HFFc6 (cell line): ENCODE results near the gene TULP4. TPM values are rescaled to one million over a fixed set of nuclear protein-coding genes. Genes with fewer than 3 reads are reported as not detected.
"Not testable (repeated sequence)": the region's sequence is repeated elsewhere in the genome, so short reads cannot be mapped to it uniquely, and the experiment has no call there.

ENCODE experiments used
- DNase-seq: peaks from one replicate; pipeline ENCODE4 v3.0.0-alpha.2; 2018
- H3K27ac Mint-ChIP-seq: 2 replicates; pipeline ENCODE4 v1.8.0; 2020; ENCODE audit warnings: mild to moderate bottlenecking, mixed read lengths
- H3K27me3 Mint-ChIP-seq: 2 replicates; pipeline ENCODE4 v1.8.0; 2021; ENCODE audit warnings: mild to moderate bottlenecking, moderate library complexity, mixed read lengths; ENCODE audit not compliant: insufficient read depth
- H3K36me3 Mint-ChIP-seq: 2 replicates; pipeline ENCODE4 v1.8.0; 2021; ENCODE audit warnings: low read depth, mixed read lengths
- H3K4me1 Mint-ChIP-seq: 2 replicates; pipeline ENCODE4 v1.8.0; 2020; ENCODE audit warnings: low read depth, mixed read lengths
- H3K4me3 Mint-ChIP-seq: 2 replicates; pipeline ENCODE4 v1.8.0; 2020; ENCODE audit warnings: mild to moderate bottlenecking, moderate library complexity, mixed read lengths
- H3K9me3 Mint-ChIP-seq: 2 replicates; pipeline ENCODE4 v1.8.0; 2020; ENCODE audit warnings: mild to moderate bottlenecking, mixed read lengths
- CTCF ChIP-seq: fragments of 200-600 bp; sonication (generic); IDR thresholded peaks from 2 replicates; pipeline ENCODE4 v1.5.0; 2021; ENCODE audit warnings: antibody characterized with exemption, mild to moderate bottlenecking
- total RNA-seq, 6 experiments: library from RNA; stranded (reverse); fragmentation: NEBNext Ultra II Directional; extraction: Animal tissue kit (Norgen Biotek cat#: 25700); gene quantifications; 2 replicates in 1 of 6; 3 replicates in 5 of 6; pipeline ENCODE4 v1.2.3, GENCODE V29; 2021

Gene TULP4
- total RNA-seq, 6 experiments from 2014 or later: 48.4 to 55.2 (median 51.8) TPM

- no peak for DNase-seq
- Mint-ChIP-seq H3K27me3 (peaks cover 2% of the 10 kb centered on the region), H3K27ac (no peak overlapping the region), H3K4me3 (no peak overlapping the region), H3K9me3 (peaks cover 10% of the 10 kb centered on the region; the same call in 1 of the 2 replicates), H3K36me3 (peaks cover 14% of the 10 kb centered on the region), H3K4me1 (peaks cover 8% of the 10 kb centered on the region)
- TF ChIP-seq CTCF: no peak
Observed at GRCh38 chr6:158398252-158399024, 86.2 kb downstream of the TULP4 start.

- no peak for TF ChIP-seq CTCF
- H3K9me3 Mint-ChIP-seq: peaks cover 3% of the 10 kb centered on the region; the same call in 1 of the 2 replicates
- H3K27ac Mint-ChIP-seq: no peak overlapping the region
- H3K27me3 Mint-ChIP-seq: peaks cover 2% of the 10 kb centered on the region
- peaks cover 14% of the 10 kb centered on the region for H3K4me1 Mint-ChIP-seq
- peaks cover 10% of the 10 kb centered on the region for H3K36me3 Mint-ChIP-seq
- H3K4me3 Mint-ChIP-seq: no peak overlapping the region
- no peak for DNase-seq
Observed at GRCh38 chr6:158399040-158399700, 86.9 kb downstream of the TULP4 start.

GRCh38 chr6:158402184-158402583, 89.9 kb downstream of the TULP4 start:
- peaks cover 2% of the 10 kb centered on the region; the same call in 1 of the 2 replicates for H3K27me3 Mint-ChIP-seq
- peaks cover 9% of the 10 kb centered on the region for H3K36me3 Mint-ChIP-seq
- no peak for TF ChIP-seq CTCF
- DNase-seq: no peak
- H3K4me1 Mint-ChIP-seq: peaks cover 36% of the 10 kb centered on the region
- no peak overlapping the region for H3K27ac Mint-ChIP-seq
- no peak overlapping the region for H3K4me3 Mint-ChIP-seq
- H3K9me3 Mint-ChIP-seq: no peaks in the 10 kb centered on the region

GRCh38 chr6:158405321-158405831, 93.1 kb downstream of the TULP4 start:
- peak overlapping the region; percentile 23; the same call in 1 of the 2 replicates for H3K4me3 Mint-ChIP-seq
- H3K27me3 Mint-ChIP-seq, H3K36me3 Mint-ChIP-seq, H3K9me3 Mint-ChIP-seq: not testable (repeated sequence)
- peak overlapping the region; percentile 15 for H3K27ac Mint-ChIP-seq
- peak; percentile 72 for DNase-seq
- peaks cover 60% of the 10 kb centered on the region for H3K4me1 Mint-ChIP-seq

- no peak for DNase-seq
- H3K36me3 Mint-ChIP-seq: peaks cover 9% of the 10 kb centered on the region
- peaks cover 2% of the 10 kb centered on the region; the same call in 1 of the 2 replicates for H3K27me3 Mint-ChIP-seq
- no peaks in the 10 kb centered on the region for H3K9me3 Mint-ChIP-seq
- peak overlapping the region; percentile 15 for H3K27ac Mint-ChIP-seq
- peaks cover 63% of the 10 kb centered on the region for H3K4me1 Mint-ChIP-seq
- no peak for TF ChIP-seq CTCF
- peak overlapping the region; percentile 23; the same call in 1 of the 2 replicates for H3K4me3 Mint-ChIP-seq
Observed at GRCh38 chr6:158405933-158406332, 93.7 kb downstream of the TULP4 start.

- H3K36me3 Mint-ChIP-seq: peaks cover 9% of the 10 kb centered on the region
- H3K4me1 Mint-ChIP-seq: peaks cover 63% of the 10 kb centered on the region
- H3K27ac Mint-ChIP-seq: no peak overlapping the region
- H3K4me3 Mint-ChIP-seq: no peak overlapping the region
- H3K9me3 Mint-ChIP-seq: no peaks in the 10 kb centered on the region
- peaks cover 2% of the 10 kb centered on the region; the same call in 1 of the 2 replicates for H3K27me3 Mint-ChIP-seq
- no peak for TF ChIP-seq CTCF
- DNase-seq: no peak
Observed at GRCh38 chr6:158406736-158407135, 94.5 kb downstream of the TULP4 start.
